IMR-90 (cell line): ENCODE results near the gene TCF3. TPM values are rescaled to one million over a fixed set of nuclear protein-coding genes. Genes with fewer than 3 reads are reported as not detected.

Source experiments
- ATAC-seq: fragments of 200-7000 bp; cut with Tn5 transposase; 2 replicates; pipeline ENCODE4 v1.9.1; 2020; ENCODE audit warnings: low read depth, mild to moderate bottlenecking, moderate library complexity
- BruUV-seq: library from RNA; stranded (reverse); fragments of 400-500 nt; replicated peaks from 2 replicates; lab custom pipeline; 2021; lab: Mats Ljungman, UMichigan
- CTCF ChIA-PET: fragments of 300-600 bp; formaldehyde crosslinking; extraction: SDS; loops from one replicate; lab custom pipeline; 2021; ENCODE audit warnings: antibody characterized with exemption; lab: Yijun Ruan, JAX
- POLR2A ChIA-PET: fragments of 300-600 bp; sonication (Branson Sonifier 250); formaldehyde crosslinking; loops from one replicate; lab custom pipeline; 2022; ENCODE audit warnings: antibody characterized with exemption; ENCODE audit not compliant: unreplicated experiment; lab: Charles Lee
- DNase-seq: peaks from one replicate; pipeline ENCODE4 v3.0.0; 2013
- H2AFZ ChIP-seq: replicated peaks from 2 replicates; pipeline ENCODE3; 2013; ENCODE audit warnings: low read length, mild to moderate bottlenecking; ENCODE audit not compliant: poor library complexity
- H2AK5ac ChIP-seq: 2 replicates; pipeline ENCODE4 v1.6.1; 2013; ENCODE audit warnings: low read depth, low read length, inconsistent platforms
- H2AK9ac ChIP-seq: replicated peaks from 2 replicates; pipeline ENCODE3; 2013; ENCODE audit warnings: mild to moderate bottlenecking, low read depth, low read length, moderate library complexity; ENCODE audit not compliant: poor library complexity
- H2BK120ac ChIP-seq: 2 replicates; pipeline ENCODE4 v1.6.1; 2013; ENCODE audit warnings: low read depth, low read length, inconsistent platforms
- H2BK15ac ChIP-seq: 3 replicates; pipeline ENCODE4 v1.6.1; 2013; ENCODE audit warnings: low read depth, low read length, inconsistent platforms
- H2BK20ac ChIP-seq: 2 replicates; pipeline ENCODE4 v1.6.1; 2013; ENCODE audit warnings: low read depth, mild to moderate bottlenecking, inconsistent platforms, low read length, moderate library complexity
- H2BK5ac ChIP-seq: 2 replicates; pipeline ENCODE4 v1.6.1; 2013; ENCODE audit warnings: mild to moderate bottlenecking, low read depth, low read length, inconsistent platforms; ENCODE audit not compliant: poor library complexity, severe bottlenecking
- H3K14ac ChIP-seq: replicated peaks from 2 replicates; pipeline ENCODE4 v1.6.1; 2013; ENCODE audit warnings: low read depth, low read length, inconsistent platforms
- H3K18ac ChIP-seq: 2 replicates; pipeline ENCODE4 v1.6.1; 2013; ENCODE audit warnings: low read depth, low read length, control low read depth
- H3K23ac ChIP-seq: 2 replicates; pipeline ENCODE4 v1.6.1; 2013; ENCODE audit warnings: low read depth, low read length, inconsistent platforms
- H3K27ac ChIP-seq: 2 replicates; pipeline ENCODE4 v1.5.1; 2013; ENCODE audit warnings: mild to moderate bottlenecking, control low read depth, low read length; ENCODE audit not compliant: insufficient read depth
- H3K27me3 ChIP-seq: 2 replicates; pipeline ENCODE4 v1.6.1; 2013; ENCODE audit warnings: low read length; ENCODE audit not compliant: control insufficient read depth, insufficient read depth
- H3K36me3 ChIP-seq: 2 replicates; pipeline ENCODE4 v1.6.1; 2013; ENCODE audit warnings: low read length, mixed read lengths; ENCODE audit not compliant: control insufficient read depth, insufficient read depth
- H3K4ac ChIP-seq: 2 replicates; pipeline ENCODE4 v1.6.1; 2013; ENCODE audit warnings: low read depth, low read length, inconsistent platforms
- H3K4me1 ChIP-seq: 2 replicates; pipeline ENCODE4 v1.6.1; 2013; ENCODE audit warnings: low read length, mixed read lengths; ENCODE audit not compliant: control insufficient read depth, insufficient read depth
- H3K4me2 ChIP-seq: 2 replicates; pipeline ENCODE4 v1.6.1; 2013; ENCODE audit warnings: low read depth, mild to moderate bottlenecking, control low read depth, low read length, moderate library complexity
- H3K4me3 ChIP-seq: 2 replicates; pipeline ENCODE4 v1.5.1; 2013; ENCODE audit warnings: low read depth, mild to moderate bottlenecking, control low read depth, low read length, moderate library complexity; ENCODE audit not compliant: insufficient read depth
- H3K56ac ChIP-seq: 2 replicates; pipeline ENCODE4 v1.6.1; 2013; ENCODE audit warnings: low read length, inconsistent platforms; ENCODE audit not compliant: insufficient read depth; ENCODE audit errors: extremely low read depth
- H3K79me1 ChIP-seq, 2 experiments: 2 replicates each; pipeline ENCODE4 v1.6.1; 2013; ENCODE audit warnings: low read length in 2 of 2, inconsistent platforms in 1 of 2, low read depth in 1 of 2
- H3K9ac ChIP-seq: 2 replicates; pipeline ENCODE4 v1.6.1; 2013; ENCODE audit warnings: low read depth, low read length, control low read depth
- H3K9me1 ChIP-seq: 2 replicates; pipeline ENCODE4 v1.6.1; 2013; ENCODE audit warnings: low read length, inconsistent platforms; ENCODE audit not compliant: insufficient read depth
- H3K9me3 ChIP-seq: 2 replicates; pipeline ENCODE4 v1.6.1; 2013; ENCODE audit warnings: low read length; ENCODE audit not compliant: control insufficient read depth, insufficient read depth
- H4K20me1 ChIP-seq: 2 replicates; pipeline ENCODE4 v1.6.1; 2013; ENCODE audit warnings: low read length, inconsistent platforms; ENCODE audit not compliant: insufficient read depth
- H4K5ac ChIP-seq: 2 replicates; pipeline ENCODE4 v1.6.1; 2013; ENCODE audit warnings: mild to moderate bottlenecking, low read depth, low read length, control low read depth
- H4K8ac ChIP-seq, 2 experiments: 2 replicates each; pipeline ENCODE4 v1.6.1; 2013; ENCODE audit warnings: low read depth in 2 of 2, low read length in 2 of 2, control low read depth in 1 of 2, inconsistent platforms in 1 of 2
- H4K91ac ChIP-seq: 2 replicates; pipeline ENCODE4 v1.6.1; 2013; ENCODE audit warnings: low read depth, low read length, inconsistent platforms; ENCODE audit not compliant: insufficient read depth
- BHLHE40 ChIP-seq: fragments of 150-350 bp; IDR thresholded peaks from 2 replicates; pipeline ENCODE4 v1.6.1; 2016; ENCODE audit warnings: mild to moderate bottlenecking, low read depth, low read length
- CEBPB ChIP-seq: IDR thresholded peaks from 2 replicates; pipeline ENCODE4 v1.6.1; 2012; ENCODE audit warnings: low read depth, low read length, improper control_type of control experiment
- CHD1 ChIP-seq: IDR thresholded peaks from 2 replicates; pipeline ENCODE4 v1.6.1; 2012; ENCODE audit warnings: low read depth, low read length, improper control_type of control experiment
- FOS ChIP-seq: fragments of 150-350 bp; IDR thresholded peaks from 2 replicates; pipeline ENCODE4 v1.6.1; 2016; ENCODE audit warnings: low read depth, low read length
- MAFK ChIP-seq: IDR thresholded peaks from 2 replicates; pipeline ENCODE4 v1.6.1; 2012; ENCODE audit warnings: low read depth, low read length, improper control_type of control experiment
- MAZ ChIP-seq: IDR thresholded peaks from 2 replicates; pipeline ENCODE4 v1.6.1; 2012; ENCODE audit warnings: low read depth, mild to moderate bottlenecking, low read length, improper control_type of control experiment, moderate library complexity, borderline replicate concordance
- MXI1 ChIP-seq: IDR thresholded peaks from 2 replicates; pipeline ENCODE4 v1.6.1; 2012; ENCODE audit warnings: low read depth, mild to moderate bottlenecking, low read length, moderate library complexity, borderline replicate concordance
- NFE2L2 ChIP-seq: fragments of 150-350 bp; IDR thresholded peaks from 2 replicates; pipeline ENCODE4 v1.6.1; 2016; ENCODE audit warnings: low read depth, mild to moderate bottlenecking, low read length
- POLR2A ChIP-seq: IDR thresholded peaks from 2 replicates; pipeline ENCODE4 v1.6.1; 2012; ENCODE audit warnings: mild to moderate bottlenecking, low read depth, low read length
- RAD21 ChIP-seq: IDR thresholded peaks from 2 replicates; pipeline ENCODE4 v1.6.1; 2012; ENCODE audit warnings: low read length, improper control_type of control experiment
- RCOR1 ChIP-seq: IDR thresholded peaks from 2 replicates; pipeline ENCODE4 v1.6.1; 2012; ENCODE audit warnings: mild to moderate bottlenecking, low read length, improper control_type of control experiment; ENCODE audit not compliant: insufficient replicate concordance
- RFX5 ChIP-seq: IDR thresholded peaks from 2 replicates; pipeline ENCODE4 v1.8.0; 2012; ENCODE audit warnings: low read depth, mild to moderate bottlenecking, low read length, moderate library complexity
- SMC3 ChIP-seq: fragments of 150-350 bp; IDR thresholded peaks from 2 replicates; pipeline ENCODE4 v1.6.1; 2016; ENCODE audit warnings: low read depth, mild to moderate bottlenecking, antibody characterized with exemption, low read length, moderate library complexity
- WGBS, 2 experiments: methylation state at CpG; one replicate each; pipeline versions ENCODE4 v1.1.5 to v1.1.7; 2013; ENCODE audit warnings: missing lambda C conversion rate in 2 of 2; ENCODE audit not compliant: insufficient read length in 1 of 2; ENCODE audit errors: extremely low coverage in 2 of 2; 5-methylcytosine and 5-hydroxymethylcytosine counted together
- dilution Hi-C: fragments of 300-500 bp; cut with HindIII; formaldehyde crosslinking; loops from one replicate; pipeline ENCODE4 v1.14.3; 2018; ENCODE audit warnings: low sequenced_read_pairs; ENCODE audit not compliant: unreplicated experiment
- in situ Hi-C: fragments of 300-500 bp; cut with MboI; formaldehyde crosslinking; loops from 3 replicates; pipeline ENCODE4 v1.14.3; 2019; ENCODE audit warnings: low sequenced_read_pairs, inconsistent platforms, mixed read lengths
- intact Hi-C: fragments of 100-400 bp; cut with micrococcal nuclease; formaldehyde crosslinking; loops from 2 replicates; pipeline ENCODE4 v1.10.0; 2022
- polyA plus RNA-seq, 3 experiments: library from polyadenylated mRNA; depleted of rRNA; stranded (reverse); fragments of >200 nt; gene quantifications; 2 replicates each; pipeline ENCODE4 v1.2.3, GENCODE V29; 2012; ENCODE audit warnings: low replicate concordance in 1 of 3
- total RNA-seq: library from RNA; depleted of rRNA; stranded (reverse); fragments of >200 nt; gene quantifications from 2 replicates; pipeline ENCODE4 v1.2.3, GENCODE V29; 2012
- TF ChIP-seq, protein P1 (sequence below): fragments of 150-350 bp; IDR thresholded peaks from 2 replicates; pipeline ENCODE4 v1.6.1; 2016; ENCODE audit warnings: low read depth, mild to moderate bottlenecking, low read length, moderate library complexity, borderline replicate concordance
- TF ChIP-seq, protein P2 (sequence below): conservative IDR thresholded peaks from 2 replicates; pipeline ENCODE4 v1.5.1; 2012; ENCODE audit warnings: mild to moderate bottlenecking, low read depth, low read length, improper control_type of control experiment
- TF ChIP-seq, protein P3 (sequence below): fragments of 150-350 bp; IDR thresholded peaks from 2 replicates; pipeline ENCODE4 v1.6.1; 2017; ENCODE audit warnings: mild to moderate bottlenecking, antibody characterized with exemption, low read length, low read depth

TCF3 gene
- total and polyA plus RNA-seq, 2 of the 4 experiments (the other 2 are of a cell fraction): 29.9 to 127 TPM

- Histone ChIP-seq H3K9ac (no peak overlapping the region), H3K4ac (no peak overlapping the region), H3K14ac (no peak overlapping the region), H2AFZ (no peak overlapping the region), H4K91ac (no peak overlapping the region), H4K8ac (no peak overlapping the region), H2BK20ac (no peak overlapping the region), H2AK5ac (no peak overlapping the region), H2BK5ac (no peak overlapping the region), H4K5ac (no peak overlapping the region), H3K27me3 (no peaks in the 10 kb centered on the region), H2BK120ac (no peak overlapping the region), H3K9me1 (peaks cover 18% of the 10 kb centered on the region), H4K20me1 (peaks cover 92% of the 10 kb centered on the region), H3K4me1 (peaks cover 8% of the 10 kb centered on the region), H3K9me3 (no peaks in the 10 kb centered on the region), H2AK9ac (no peak overlapping the region), H3K27ac (no peak overlapping the region), H2BK15ac (no peak overlapping the region), H3K18ac (no peak overlapping the region), H3K56ac (no peak overlapping the region), H3K4me3 (no peak overlapping the region), H3K23ac (no peak overlapping the region), H3K79me1 (peaks cover 5 to 69% of the 10 kb centered on the region in 2 experiments; a peak in 3 of 4 replicates), H3K4me2 (no peak overlapping the region), H3K36me3 (peaks cover 19% of the 10 kb centered on the region)
- TF ChIP-seq, protein P1, sequence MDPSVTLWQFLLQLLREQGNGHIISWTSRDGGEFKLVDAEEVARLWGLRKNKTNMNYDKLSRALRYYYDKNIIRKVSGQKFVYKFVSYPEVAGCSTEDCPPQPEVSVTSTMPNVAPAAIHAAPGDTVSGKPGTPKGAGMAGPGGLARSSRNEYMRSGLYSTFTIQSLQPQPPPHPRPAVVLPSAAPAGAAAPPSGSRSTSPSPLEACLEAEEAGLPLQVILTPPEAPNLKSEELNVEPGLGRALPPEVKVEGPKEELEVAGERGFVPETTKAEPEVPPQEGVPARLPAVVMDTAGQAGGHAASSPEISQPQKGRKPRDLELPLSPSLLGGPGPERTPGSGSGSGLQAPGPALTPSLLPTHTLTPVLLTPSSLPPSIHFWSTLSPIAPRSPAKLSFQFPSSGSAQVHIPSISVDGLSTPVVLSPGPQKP: no peak
- TF ChIP-seq, protein P2, sequence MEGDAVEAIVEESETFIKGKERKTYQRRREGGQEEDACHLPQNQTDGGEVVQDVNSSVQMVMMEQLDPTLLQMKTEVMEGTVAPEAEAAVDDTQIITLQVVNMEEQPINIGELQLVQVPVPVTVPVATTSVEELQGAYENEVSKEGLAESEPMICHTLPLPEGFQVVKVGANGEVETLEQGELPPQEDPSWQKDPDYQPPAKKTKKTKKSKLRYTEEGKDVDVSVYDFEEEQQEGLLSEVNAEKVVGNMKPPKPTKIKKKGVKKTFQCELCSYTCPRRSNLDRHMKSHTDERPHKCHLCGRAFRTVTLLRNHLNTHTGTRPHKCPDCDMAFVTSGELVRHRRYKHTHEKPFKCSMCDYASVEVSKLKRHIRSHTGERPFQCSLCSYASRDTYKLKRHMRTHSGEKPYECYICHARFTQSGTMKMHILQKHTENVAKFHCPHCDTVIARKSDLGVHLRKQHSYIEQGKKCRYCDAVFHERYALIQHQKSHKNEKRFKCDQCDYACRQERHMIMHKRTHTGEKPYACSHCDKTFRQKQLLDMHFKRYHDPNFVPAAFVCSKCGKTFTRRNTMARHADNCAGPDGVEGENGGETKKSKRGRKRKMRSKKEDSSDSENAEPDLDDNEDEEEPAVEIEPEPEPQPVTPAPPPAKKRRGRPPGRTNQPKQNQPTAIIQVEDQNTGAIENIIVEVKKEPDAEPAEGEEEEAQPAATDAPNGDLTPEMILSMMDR: no peak
- no peak for TF ChIP-seq NFE2L2
- TF ChIP-seq CEBPB: no peak
- TF ChIP-seq BHLHE40: no peak
- no peak for TF ChIP-seq RAD21
- no peak for TF ChIP-seq MXI1
- TF ChIP-seq SMC3: no peak
- no peak for TF ChIP-seq RFX5
- TF ChIP-seq RCOR1: no peak
- TF ChIP-seq MAFK: no peak
- TF ChIP-seq CHD1: no peak
- no peak for TF ChIP-seq MAZ
- no peak for TF ChIP-seq FOS
- no peak for TF ChIP-seq POLR2A
- TF ChIP-seq, protein P3, sequence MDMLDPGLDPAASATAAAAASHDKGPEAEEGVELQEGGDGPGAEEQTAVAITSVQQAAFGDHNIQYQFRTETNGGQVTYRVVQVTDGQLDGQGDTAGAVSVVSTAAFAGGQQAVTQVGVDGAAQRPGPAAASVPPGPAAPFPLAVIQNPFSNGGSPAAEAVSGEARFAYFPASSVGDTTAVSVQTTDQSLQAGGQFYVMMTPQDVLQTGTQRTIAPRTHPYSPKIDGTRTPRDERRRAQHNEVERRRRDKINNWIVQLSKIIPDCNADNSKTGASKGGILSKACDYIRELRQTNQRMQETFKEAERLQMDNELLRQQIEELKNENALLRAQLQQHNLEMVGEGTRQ: no peak
- intact Hi-C loops: loop anchor here (10.0 kb wide), 1 partner anchor 993 kb away; no protein-coding TSS in a partner anchor
- 74% methylated on average over 4 of the region's 17 CpGs; no CpG with 5 or more reads in 1 of the 2 experiments for WGBS, 2 experiments
- dilution Hi-C loops: no loop called here
- in situ Hi-C loops: no loop called here
- CTCF ChIA-PET: interaction anchor here (0.6 kb wide), 1 partner anchor 98 kb away, joined by 3 read pairs; no protein-coding TSS in a partner anchor
- POLR2A ChIA-PET: interaction anchor here (0.5 kb wide), 1 partner anchor 603 kb away, joined by 3 read pairs; no protein-coding TSS in a partner anchor
- ATAC-seq: no peak
- no peak for DNase-seq
- no TSS peak for BruUV-seq
These were observed 91.1 kb downstream of the TCF3 start for GRCh38 chr19:1561236-1561842.
